Osteoblast (primary cell): ENCODE data around the gene SPRR4. TPM values are rescaled to one million over a fixed set of nuclear protein-coding genes. Genes with fewer than 3 reads are reported as not detected.

Source experiments
- DNase-seq: peaks from one replicate; pipeline ENCODE4 v3.0.0; 2011; ENCODE audit warnings: low spot score, mixed read lengths; ENCODE audit not compliant: insufficient read length; ENCODE audit errors: missing footprints
- H2AFZ ChIP-seq: 2 replicates; pipeline ENCODE4 v1.6.0; 2011; ENCODE audit warnings: mild to moderate bottlenecking, low read length
- H3K27ac ChIP-seq: 2 replicates; pipeline ENCODE4 v1.5.1; 2011; ENCODE audit warnings: mild to moderate bottlenecking, low read depth, low read length, moderate library complexity
- H3K27me3 ChIP-seq: 2 replicates; pipeline ENCODE4 v1.6.0; 2012; ENCODE audit warnings: mild to moderate bottlenecking, control low read depth, inconsistent platforms, low read length, moderate library complexity; ENCODE audit not compliant: insufficient read depth
- H3K36me3 ChIP-seq: 2 replicates; pipeline ENCODE4 v1.5.1; 2011; ENCODE audit warnings: mild to moderate bottlenecking, low read length, control low read depth, moderate library complexity; ENCODE audit not compliant: insufficient read depth
- H3K4me1 ChIP-seq: 2 replicates; pipeline ENCODE4 v1.5.1; 2011; ENCODE audit warnings: mild to moderate bottlenecking, low read length, control low read depth, moderate library complexity; ENCODE audit not compliant: insufficient read depth
- H3K4me2 ChIP-seq: 2 replicates; pipeline ENCODE4 v1.6.0; 2011; ENCODE audit warnings: mild to moderate bottlenecking, low read length; ENCODE audit not compliant: insufficient read depth
- H3K4me3 ChIP-seq: fragments of 200-600 bp; sonication (generic); 3 replicates; pipeline ENCODE4 v1.5.1; 2012; ENCODE audit warnings: mild to moderate bottlenecking, low read length, inconsistent platforms; ENCODE audit not compliant: insufficient read depth
- H3K79me2 ChIP-seq: 2 replicates; pipeline ENCODE4 v1.6.0; 2012; ENCODE audit warnings: mild to moderate bottlenecking, low read length, control low read depth, inconsistent platforms; ENCODE audit not compliant: insufficient read depth
- H3K9me3 ChIP-seq: 2 replicates; pipeline ENCODE4 v1.5.1; 2011; ENCODE audit warnings: low read depth, low read length, control low read depth
- H4K20me1 ChIP-seq: 2 replicates; pipeline ENCODE4 v1.6.0; 2012; ENCODE audit warnings: mild to moderate bottlenecking, low read length, control low read depth; ENCODE audit not compliant: insufficient read depth
- total RNA-seq: library from RNA; depleted of rRNA; stranded (reverse); fragments of >200 nt; gene quantifications from 2 replicates; pipeline ENCODE4 v1.2.3, GENCODE V29; 2012
- TF ChIP-seq, protein P1 (sequence below): IDR thresholded peaks from 2 replicates; pipeline ENCODE4 v1.5.1; 2011; ENCODE audit warnings: mild to moderate bottlenecking, low read depth, low read length, moderate library complexity; ENCODE audit errors: extremely low read depth

SPRR4 gene
- total RNA-seq, 1 donor = not detected

DNA sequence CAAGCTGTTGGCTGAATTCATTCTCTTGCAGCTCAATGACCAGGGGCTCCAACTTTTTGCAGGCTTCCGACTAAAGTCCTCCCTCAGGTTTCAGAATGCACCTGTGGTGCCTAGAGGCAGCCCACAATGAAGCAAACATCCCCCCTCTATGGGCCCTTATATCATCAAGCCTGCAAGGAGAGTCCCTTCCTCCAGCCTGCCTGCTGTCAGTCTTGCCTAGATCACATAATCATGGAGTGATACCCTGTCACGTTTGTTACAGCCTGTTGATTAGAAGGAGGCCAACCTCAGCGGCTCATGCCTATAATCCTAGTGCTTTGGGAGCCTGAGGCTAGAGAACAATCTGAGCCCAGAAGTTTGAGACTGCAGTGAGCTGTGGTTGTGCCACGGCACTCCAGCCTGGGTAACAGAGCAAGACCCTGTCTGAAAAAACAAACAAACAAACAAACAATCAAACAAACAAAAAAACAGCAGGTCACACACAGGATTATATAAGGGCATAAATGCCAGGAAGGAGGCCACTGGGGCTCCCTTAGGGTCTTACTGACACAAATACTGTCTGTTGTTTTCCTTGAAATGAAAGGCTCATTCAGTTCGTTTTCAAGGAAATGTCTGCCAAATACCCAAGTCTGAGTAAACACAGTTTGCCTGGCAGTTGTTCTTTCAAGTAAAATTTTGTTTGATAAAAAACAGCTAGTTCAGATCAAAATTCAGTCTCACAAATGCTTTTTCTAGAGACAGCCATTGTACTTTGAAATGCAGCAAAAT, 26.4 kb downstream of the SPRR4 start:
- TF ChIP-seq, protein P1, sequence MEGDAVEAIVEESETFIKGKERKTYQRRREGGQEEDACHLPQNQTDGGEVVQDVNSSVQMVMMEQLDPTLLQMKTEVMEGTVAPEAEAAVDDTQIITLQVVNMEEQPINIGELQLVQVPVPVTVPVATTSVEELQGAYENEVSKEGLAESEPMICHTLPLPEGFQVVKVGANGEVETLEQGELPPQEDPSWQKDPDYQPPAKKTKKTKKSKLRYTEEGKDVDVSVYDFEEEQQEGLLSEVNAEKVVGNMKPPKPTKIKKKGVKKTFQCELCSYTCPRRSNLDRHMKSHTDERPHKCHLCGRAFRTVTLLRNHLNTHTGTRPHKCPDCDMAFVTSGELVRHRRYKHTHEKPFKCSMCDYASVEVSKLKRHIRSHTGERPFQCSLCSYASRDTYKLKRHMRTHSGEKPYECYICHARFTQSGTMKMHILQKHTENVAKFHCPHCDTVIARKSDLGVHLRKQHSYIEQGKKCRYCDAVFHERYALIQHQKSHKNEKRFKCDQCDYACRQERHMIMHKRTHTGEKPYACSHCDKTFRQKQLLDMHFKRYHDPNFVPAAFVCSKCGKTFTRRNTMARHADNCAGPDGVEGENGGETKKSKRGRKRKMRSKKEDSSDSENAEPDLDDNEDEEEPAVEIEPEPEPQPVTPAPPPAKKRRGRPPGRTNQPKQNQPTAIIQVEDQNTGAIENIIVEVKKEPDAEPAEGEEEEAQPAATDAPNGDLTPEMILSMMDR = no peak
- no peak for DNase-seq
- no peak overlapping the region for H3K4me3 ChIP-seq

DNA sequence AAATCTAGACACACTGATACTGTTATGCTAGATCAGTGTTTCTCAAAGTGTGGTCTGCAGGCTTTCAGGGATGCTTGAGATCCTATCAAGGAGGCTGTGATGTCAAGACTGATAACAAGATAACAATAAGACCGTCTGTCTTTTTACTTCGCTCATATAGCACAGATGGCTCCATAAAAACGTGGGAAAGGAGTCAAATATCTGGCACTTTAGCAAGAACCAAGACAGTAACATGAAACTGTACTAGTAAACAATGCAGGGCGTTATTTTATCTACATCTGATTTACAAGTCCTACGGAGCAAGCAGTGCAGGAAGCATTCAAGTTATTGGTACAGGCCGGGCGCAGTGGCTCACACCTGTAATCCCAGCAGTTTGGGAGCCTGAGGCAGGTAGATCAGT, 27.5 kb downstream of the SPRR4 start:
- no peak overlapping the region for H3K27ac ChIP-seq
- no peaks in the 10 kb centered on the region for H3K9me3 ChIP-seq
- H3K4me2 ChIP-seq = no peak overlapping the region
- TF ChIP-seq, protein P1 = no peak
- H2AFZ ChIP-seq = no peak overlapping the region
- no peaks in the 10 kb centered on the region for H4K20me1 ChIP-seq
- H3K79me2 ChIP-seq = no peaks in the 10 kb centered on the region
- H3K36me3 ChIP-seq = no peaks in the 10 kb centered on the region
- H3K27me3 ChIP-seq = no peaks in the 10 kb centered on the region
- no peaks in the 10 kb centered on the region for H3K4me1 ChIP-seq
- H3K4me3 ChIP-seq = no peak overlapping the region
- no peak for DNase-seq

More for the DNA sequence above, 26.4 kb downstream of the SPRR4 start:
- Histone ChIP-seq H4K20me1 (no peaks in the 10 kb centered on the region), H3K36me3 (no peaks in the 10 kb centered on the region), H3K4me2 (no peak overlapping the region), H3K9me3 (no peaks in the 10 kb centered on the region), H3K27me3 (no peaks in the 10 kb centered on the region), H3K4me1 (no peaks in the 10 kb centered on the region), H3K79me2 (no peaks in the 10 kb centered on the region), H3K27ac (no peak overlapping the region), H2AFZ (no peak overlapping the region)

DNA sequence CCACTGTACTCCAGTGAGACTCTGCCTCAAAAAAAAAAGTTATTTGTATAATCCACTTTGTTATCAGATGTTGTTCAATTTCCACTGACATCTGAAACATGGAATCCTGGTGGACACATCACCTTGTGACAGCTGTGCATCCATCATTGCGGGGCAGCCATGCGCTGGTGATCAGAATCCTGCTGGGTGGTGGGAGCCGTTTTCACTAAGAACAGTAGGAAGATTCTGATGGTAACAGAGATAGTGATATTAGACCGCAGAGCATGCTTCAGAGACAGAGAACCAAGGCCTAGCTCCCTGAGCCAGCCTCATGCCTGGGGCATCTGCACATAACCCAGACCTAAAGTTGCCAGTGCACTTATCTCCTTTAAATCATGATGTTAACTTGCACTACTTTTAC, 28.0 kb downstream of the SPRR4 start:
- Histone ChIP-seq H2AFZ (no peak overlapping the region), H3K36me3 (no peaks in the 10 kb centered on the region), H3K4me1 (no peaks in the 10 kb centered on the region), H3K27ac (no peak overlapping the region), H3K4me3 (no peak overlapping the region), H3K79me2 (no peaks in the 10 kb centered on the region), H3K27me3 (no peaks in the 10 kb centered on the region), H3K4me2 (no peak overlapping the region), H3K9me3 (no peaks in the 10 kb centered on the region), H4K20me1 (no peaks in the 10 kb centered on the region)
- TF ChIP-seq, protein P1 = no peak
- no peak for DNase-seq

DNA sequence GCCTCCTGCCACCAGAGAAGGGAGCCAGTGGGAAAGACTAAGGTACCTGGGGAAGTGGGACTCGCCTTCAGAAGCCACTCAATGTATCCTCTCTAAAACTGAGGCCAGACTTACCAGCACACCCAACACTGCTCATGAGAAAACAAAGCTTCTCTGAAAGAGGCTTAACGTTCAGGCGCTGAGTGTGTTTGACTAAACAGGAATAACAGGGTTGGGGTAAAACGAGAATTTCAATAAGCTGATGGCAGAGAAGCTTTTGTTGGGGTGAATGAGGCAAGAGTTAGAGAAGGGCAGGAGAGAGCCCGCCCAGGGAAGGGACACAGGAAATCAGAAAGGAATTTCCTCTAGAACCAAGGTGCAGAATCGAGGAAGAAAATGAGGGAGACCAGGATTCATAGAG, 29.4 kb downstream of the SPRR4 start:
- Histone ChIP-seq H3K27ac (no peak overlapping the region), H3K4me3 (no peak overlapping the region), H3K4me2 (no peak overlapping the region), H3K27me3 (no peaks in the 10 kb centered on the region), H3K4me1 (no peaks in the 10 kb centered on the region), H3K79me2 (no peaks in the 10 kb centered on the region), H3K36me3 (no peaks in the 10 kb centered on the region), H2AFZ (no peak overlapping the region), H4K20me1 (no peaks in the 10 kb centered on the region), H3K9me3 (no peaks in the 10 kb centered on the region)
- TF ChIP-seq, protein P1 = no peak
- DNase-seq = no peak
